ENCODE data around the gene CMIP.

Gene CMIP

GRCh38 chr16:81555660-81556059 is 111.1 kb downstream of the CMIP start:
- no peaks in the 10 kb centered on the region for H3K36me3 ChIP-seq (ENCODE audit: control insufficient read depth, insufficient read depth, low read length)
- no peak overlapping the region for H3K4me3 ChIP-seq (ENCODE audit: insufficient read depth, low read depth, low read length, poor library complexity, severe bottlenecking)
- no peaks in the 10 kb centered on the region for H3K27me3 ChIP-seq (replicated peaks; ENCODE audit: control insufficient read depth, insufficient read depth, low read length, poor library complexity, severe bottlenecking)
- no peak overlapping the region for H3K27ac ChIP-seq (ENCODE audit: insufficient read depth, low read length, poor library complexity, severe bottlenecking)
- no peaks in the 10 kb centered on the region for H3K9me3 ChIP-seq (ENCODE audit: control insufficient read depth, low read length)
- no peaks in the 10 kb centered on the region for H3K4me1 ChIP-seq (ENCODE audit: control insufficient read depth, insufficient read depth, low read length, poor library complexity, severe bottlenecking)
- DNase-seq, result no peak

GRCh38 chr16:81556715-81557284 is 112.2 kb downstream of the CMIP start:
- no peak overlapping the region for H3K27ac ChIP-seq (ENCODE audit: insufficient read depth, low read length, poor library complexity, severe bottlenecking)
- H3K36me3 ChIP-seq (ENCODE audit: control insufficient read depth, insufficient read depth, low read length), result no peaks in the 10 kb centered on the region
- no peaks in the 10 kb centered on the region for H3K27me3 ChIP-seq (replicated peaks; ENCODE audit: control insufficient read depth, insufficient read depth, low read length, poor library complexity, severe bottlenecking)
- no peaks in the 10 kb centered on the region for H3K9me3 ChIP-seq (ENCODE audit: control insufficient read depth, low read length)
- no peak for DNase-seq
- H3K4me1 ChIP-seq (ENCODE audit: control insufficient read depth, insufficient read depth, low read length, poor library complexity, severe bottlenecking), result no peaks in the 10 kb centered on the region
- H3K4me3 ChIP-seq (ENCODE audit: insufficient read depth, low read depth, low read length, poor library complexity, severe bottlenecking), result no peak overlapping the region

- no peak overlapping the region for H3K4me3 ChIP-seq (ENCODE audit: insufficient read depth, low read depth, low read length, poor library complexity, severe bottlenecking)
- H3K27me3 ChIP-seq (replicated peaks; ENCODE audit: control insufficient read depth, insufficient read depth, low read length, poor library complexity, severe bottlenecking), result no peaks in the 10 kb centered on the region
- H3K36me3 ChIP-seq (ENCODE audit: control insufficient read depth, insufficient read depth, low read length), result no peaks in the 10 kb centered on the region
- no peaks in the 10 kb centered on the region for H3K9me3 ChIP-seq (ENCODE audit: control insufficient read depth, low read length)
- DNase-seq, result no peak
- H3K27ac ChIP-seq (ENCODE audit: insufficient read depth, low read length, poor library complexity, severe bottlenecking), result no peak overlapping the region
- H3K4me1 ChIP-seq (ENCODE audit: control insufficient read depth, insufficient read depth, low read length, poor library complexity, severe bottlenecking), result no peaks in the 10 kb centered on the region
Observed at GRCh38 chr16:81558077-81558443, 113.5 kb downstream of the CMIP start.

GRCh38 chr16:81558444-81559175 is 114.0 kb downstream of the CMIP start:
- no peaks in the 10 kb centered on the region for H3K4me1 ChIP-seq (ENCODE audit: control insufficient read depth, insufficient read depth, low read length, poor library complexity, severe bottlenecking)
- H3K27me3 ChIP-seq (replicated peaks; ENCODE audit: control insufficient read depth, insufficient read depth, low read length, poor library complexity, severe bottlenecking), result no peaks in the 10 kb centered on the region
- H3K9me3 ChIP-seq (ENCODE audit: control insufficient read depth, low read length), result no peaks in the 10 kb centered on the region
- H3K27ac ChIP-seq (ENCODE audit: insufficient read depth, low read length, poor library complexity, severe bottlenecking), result no peak overlapping the region
- H3K36me3 ChIP-seq (ENCODE audit: control insufficient read depth, insufficient read depth, low read length), result no peaks in the 10 kb centered on the region
- no peak for DNase-seq
- no peak overlapping the region for H3K4me3 ChIP-seq (ENCODE audit: insufficient read depth, low read depth, low read length, poor library complexity, severe bottlenecking)

GRCh38 chr16:81560979-81561657 is 116.5 kb downstream of the CMIP start:
- Histone ChIP-seq H3K27me3 (replicated peaks; ENCODE audit: control insufficient read depth, insufficient read depth, low read length, poor library complexity, severe bottlenecking) (no peaks in the 10 kb centered on the region), H3K9me3 (ENCODE audit: control insufficient read depth, low read length) (no peaks in the 10 kb centered on the region), H3K36me3 (ENCODE audit: control insufficient read depth, insufficient read depth, low read length) (no peaks in the 10 kb centered on the region), H3K4me3 (ENCODE audit: insufficient read depth, low read depth, low read length, poor library complexity, severe bottlenecking) (no peak overlapping the region), H3K4me1 (ENCODE audit: control insufficient read depth, insufficient read depth, low read length, poor library complexity, severe bottlenecking) (no peaks in the 10 kb centered on the region), H3K27ac (ENCODE audit: insufficient read depth, low read length, poor library complexity, severe bottlenecking) (no peak overlapping the region)
- no peak for DNase-seq

GRCh38 chr16:81562174-81562849 is 117.7 kb downstream of the CMIP start:
- no peaks in the 10 kb centered on the region for H3K27me3 ChIP-seq (replicated peaks; ENCODE audit: control insufficient read depth, insufficient read depth, low read length, poor library complexity, severe bottlenecking)
- H3K9me3 ChIP-seq (ENCODE audit: control insufficient read depth, low read length), result no peaks in the 10 kb centered on the region
- no peaks in the 10 kb centered on the region for H3K4me1 ChIP-seq (ENCODE audit: control insufficient read depth, insufficient read depth, low read length, poor library complexity, severe bottlenecking)
- H3K27ac ChIP-seq (ENCODE audit: insufficient read depth, low read length, poor library complexity, severe bottlenecking), result no peak overlapping the region
- no peaks in the 10 kb centered on the region for H3K36me3 ChIP-seq (ENCODE audit: control insufficient read depth, insufficient read depth, low read length)
- H3K4me3 ChIP-seq (ENCODE audit: insufficient read depth, low read depth, low read length, poor library complexity, severe bottlenecking), result no peak overlapping the region
- DNase-seq, result no peak

- Histone ChIP-seq H3K4me3 (ENCODE audit: insufficient read depth, low read depth, low read length, poor library complexity, severe bottlenecking) (no peak overlapping the region), H3K36me3 (ENCODE audit: control insufficient read depth, insufficient read depth, low read length) (no peaks in the 10 kb centered on the region), H3K27ac (ENCODE audit: insufficient read depth, low read length, poor library complexity, severe bottlenecking) (no peak overlapping the region), H3K9me3 (ENCODE audit: control insufficient read depth, low read length) (no peaks in the 10 kb centered on the region), H3K27me3 (replicated peaks; ENCODE audit: control insufficient read depth, insufficient read depth, low read length, poor library complexity, severe bottlenecking) (no peaks in the 10 kb centered on the region), H3K4me1 (ENCODE audit: control insufficient read depth, insufficient read depth, low read length, poor library complexity, severe bottlenecking) (no peaks in the 10 kb centered on the region)
- DNase-seq, result no peak
Observed at GRCh38 chr16:81562926-81563325, 118.3 kb downstream of the CMIP start.

- H3K4me1 ChIP-seq (ENCODE audit: control insufficient read depth, insufficient read depth, low read length, poor library complexity, severe bottlenecking), result no peaks in the 10 kb centered on the region
- no peak overlapping the region for H3K4me3 ChIP-seq (ENCODE audit: insufficient read depth, low read depth, low read length, poor library complexity, severe bottlenecking)
- DNase-seq, result no peak
- no peaks in the 10 kb centered on the region for H3K27me3 ChIP-seq (replicated peaks; ENCODE audit: control insufficient read depth, insufficient read depth, low read length, poor library complexity, severe bottlenecking)
- H3K27ac ChIP-seq (ENCODE audit: insufficient read depth, low read length, poor library complexity, severe bottlenecking), result no peak overlapping the region
- H3K36me3 ChIP-seq (ENCODE audit: control insufficient read depth, insufficient read depth, low read length), result no peaks in the 10 kb centered on the region
- no peaks in the 10 kb centered on the region for H3K9me3 ChIP-seq (ENCODE audit: control insufficient read depth, low read length)
Observed at GRCh38 chr16:81564421-81564911, 119.9 kb downstream of the CMIP start.

- DNase-seq, result no peak
- Histone ChIP-seq H3K4me3 (ENCODE audit: insufficient read depth, low read depth, low read length, poor library complexity, severe bottlenecking) (no peak overlapping the region), H3K9me3 (ENCODE audit: control insufficient read depth, low read length) (no peaks in the 10 kb centered on the region), H3K27ac (ENCODE audit: insufficient read depth, low read length, poor library complexity, severe bottlenecking) (no peak overlapping the region), H3K36me3 (ENCODE audit: control insufficient read depth, insufficient read depth, low read length) (no peaks in the 10 kb centered on the region), H3K4me1 (ENCODE audit: control insufficient read depth, insufficient read depth, low read length, poor library complexity, severe bottlenecking) (no peaks in the 10 kb centered on the region), H3K27me3 (replicated peaks; ENCODE audit: control insufficient read depth, insufficient read depth, low read length, poor library complexity, severe bottlenecking) (no peaks in the 10 kb centered on the region)
Observed at GRCh38 chr16:81565321-81566028, 120.9 kb downstream of the CMIP start.

Measured in effector memory CD4-positive, alpha-beta T cell (primary cell).